ENCODE results near the gene BID.

GRCh38 chr22:17782621-17783020 lies 8.4 kb upstream of the BID start:
- TF ChIP-seq RARB (CRISPR knock-in tag; IDR thresholded peaks at IDR 0.05) (no peak), CSDC2 (CRISPR knock-in tag; IDR thresholded peaks at IDR 0.05) (no peak), SNAI2 (CRISPR knock-in tag; IDR thresholded peaks at IDR 0.05) (no peak)

Data from SK-N-SH treated with all-trans-retinoic acid at 6 μM for 48 hours (cell line).